22Rv1 (cell line): ENCODE results near the gene DNAJC15.

Source experiments
- ZFX ChIP-seq: fragments of 450-650 bp; IDR thresholded peaks from 2 replicates; pipeline ENCODE4 v1.6.1; 2017; ENCODE audit warnings: antibody characterized with exemption, borderline replicate concordance
- TF ChIP-seq, protein P1 (sequence below): fragments of 450-650 bp; IDR thresholded peaks from 2 replicates; pipeline ENCODE4 v1.5.1; 2017; ENCODE audit warnings: mild to moderate bottlenecking

DNA sequence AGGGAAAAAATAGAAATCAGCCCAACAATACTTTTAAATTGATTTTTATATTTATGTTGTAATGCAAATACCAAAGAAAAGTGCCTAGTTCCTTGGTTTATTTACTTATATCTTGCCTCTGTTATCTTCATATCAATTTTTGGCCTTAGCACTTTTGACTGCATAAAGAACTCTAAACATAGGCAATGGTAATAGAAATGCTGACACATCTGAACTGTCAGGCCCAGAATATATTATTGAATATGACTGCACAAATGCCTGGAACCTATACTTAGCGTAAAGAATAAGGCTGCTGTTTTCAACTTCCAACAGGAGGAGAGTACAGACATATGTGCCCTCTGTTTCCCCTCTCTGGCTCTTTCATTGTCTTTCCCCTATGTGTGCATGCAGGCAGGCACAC, 91.1 kb downstream of the DNAJC15 start:
- TF ChIP-seq, protein P1, sequence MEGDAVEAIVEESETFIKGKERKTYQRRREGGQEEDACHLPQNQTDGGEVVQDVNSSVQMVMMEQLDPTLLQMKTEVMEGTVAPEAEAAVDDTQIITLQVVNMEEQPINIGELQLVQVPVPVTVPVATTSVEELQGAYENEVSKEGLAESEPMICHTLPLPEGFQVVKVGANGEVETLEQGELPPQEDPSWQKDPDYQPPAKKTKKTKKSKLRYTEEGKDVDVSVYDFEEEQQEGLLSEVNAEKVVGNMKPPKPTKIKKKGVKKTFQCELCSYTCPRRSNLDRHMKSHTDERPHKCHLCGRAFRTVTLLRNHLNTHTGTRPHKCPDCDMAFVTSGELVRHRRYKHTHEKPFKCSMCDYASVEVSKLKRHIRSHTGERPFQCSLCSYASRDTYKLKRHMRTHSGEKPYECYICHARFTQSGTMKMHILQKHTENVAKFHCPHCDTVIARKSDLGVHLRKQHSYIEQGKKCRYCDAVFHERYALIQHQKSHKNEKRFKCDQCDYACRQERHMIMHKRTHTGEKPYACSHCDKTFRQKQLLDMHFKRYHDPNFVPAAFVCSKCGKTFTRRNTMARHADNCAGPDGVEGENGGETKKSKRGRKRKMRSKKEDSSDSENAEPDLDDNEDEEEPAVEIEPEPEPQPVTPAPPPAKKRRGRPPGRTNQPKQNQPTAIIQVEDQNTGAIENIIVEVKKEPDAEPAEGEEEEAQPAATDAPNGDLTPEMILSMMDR: no peak
- no peak for TF ChIP-seq ZFX
